ENCODE results near the gene CBL. TPM values are rescaled to one million over a fixed set of nuclear protein-coding genes. Genes with fewer than 3 reads are reported as not detected.
"Not testable (repeated sequence)": the region's sequence is repeated elsewhere in the genome, so short reads cannot be mapped to it uniquely, and the experiment has no call there.

CBL gene
- total RNA-seq, 2 experiments from 2014 or later = 27.0 to 27.5 TPM

- CTCF ChIA-PET = interaction anchor here (1.1 to 2.6 kb wide), 4 partner anchors 13 to 114 kb away, joined by 5 to 10 read pairs (median 8); no protein-coding TSS in a partner anchor
- Mint-ChIP-seq H3K27ac (no peak overlapping the region), H3K36me3 (ENCODE audit: low read depth) (peaks cover 3% of the 10 kb centered on the region), H3K4me1 (ENCODE audit: low read depth) (peaks cover 38% of the 10 kb centered on the region), H3K4me3 (no peak overlapping the region), H3K27me3 (no peaks in the 10 kb centered on the region), H3K9me3 (no peaks in the 10 kb centered on the region)
- POLR2A ChIA-PET = interaction anchor here (0.6 kb wide), 1 partner anchor 97 kb away, joined by 3 read pairs; no protein-coding TSS in a partner anchor
- no peak for ATAC-seq
- intact Hi-C loops (cut with micrococcal nuclease) = no loop called here
- no peak for TF ChIP-seq CTCF (IDR thresholded peaks at IDR 0.05)
- no peak for DNase-seq
These were observed 3.9 kb downstream of the CBL start for GRCh38 chr11:119210050-119210449.

GRCh38 chr11:119218141-119218878, 12.2 kb downstream of the CBL start:
- ATAC-seq = peak; percentile 99
- H3K4me3 Mint-ChIP-seq = no peak overlapping the region
- H3K27me3 Mint-ChIP-seq = no peaks in the 10 kb centered on the region
- no peak for TF ChIP-seq CTCF (IDR thresholded peaks at IDR 0.05)
- CTCF ChIA-PET = interaction anchor here (1.3 to 1.6 kb wide), 3 partner anchors 16 to 122 kb away, joined by 3 read pairs; no protein-coding TSS in a partner anchor
- peak; percentile 47 for DNase-seq
- intact Hi-C loops (cut with micrococcal nuclease) = no loop called here
- no peaks in the 10 kb centered on the region for H3K9me3 Mint-ChIP-seq
- POLR2A ChIA-PET = interaction anchor here (1.0 to 1.8 kb wide), 2 partner anchors 13 to 29 kb away, joined by 4 to 7 read pairs; partner anchors contain the start of gene CBL
- H3K27ac Mint-ChIP-seq = peak overlapping the region; percentile 43
- H3K36me3 Mint-ChIP-seq (ENCODE audit: low read depth) = peaks cover 5% of the 10 kb centered on the region
- H3K4me1 Mint-ChIP-seq (ENCODE audit: low read depth) = peaks cover 42% of the 10 kb centered on the region

- peaks cover 12% of the 10 kb centered on the region for H3K36me3 Mint-ChIP-seq (ENCODE audit: low read depth)
These were observed 16.2 kb downstream of the CBL start for GRCh38 chr11:119222308-119222707.

GRCh38 chr11:119222891-119223290, 16.8 kb downstream of the CBL start:
- CTCF ChIA-PET = interaction anchor here (1.2 to 2.4 kb wide), 2 partner anchors 17 to 43 kb away, joined by 3 to 7 read pairs; partner anchors contain the start of gene CBL
- no peak for ATAC-seq
- H3K36me3 Mint-ChIP-seq (ENCODE audit: low read depth) = peaks cover 14% of the 10 kb centered on the region
- DNase-seq = no peak
- intact Hi-C loops (cut with micrococcal nuclease) = no loop called here
- H3K4me1 Mint-ChIP-seq (ENCODE audit: low read depth) = peaks cover 52% of the 10 kb centered on the region
- H3K4me3 Mint-ChIP-seq = no peak overlapping the region
- H3K27me3 Mint-ChIP-seq = no peaks in the 10 kb centered on the region
- H3K9me3 Mint-ChIP-seq = no peaks in the 10 kb centered on the region
- H3K27ac Mint-ChIP-seq = no peak overlapping the region
- no peak for TF ChIP-seq CTCF (IDR thresholded peaks at IDR 0.05)
- POLR2A ChIA-PET = no interaction called here

More at GRCh38 chr11:119222308-119222707, 16.2 kb downstream of the CBL start:
- Mint-ChIP-seq H3K27me3 (no peaks in the 10 kb centered on the region), H3K9me3 (no peaks in the 10 kb centered on the region), H3K27ac (peak overlapping the region; percentile 39), H3K4me3 (no peak overlapping the region), H3K4me1 (ENCODE audit: low read depth) (peaks cover 52% of the 10 kb centered on the region)
- POLR2A ChIA-PET = no interaction called here
- intact Hi-C loops (cut with micrococcal nuclease) = no loop called here
- no peak for TF ChIP-seq CTCF (IDR thresholded peaks at IDR 0.05)
- DNase-seq (no peak), ATAC-seq (no peak)
- CTCF ChIA-PET = interaction anchor here (1.2 to 2.4 kb wide), 4 partner anchors 16 to 95 kb away, joined by 3 to 7 read pairs (median 3); partner anchors contain the start of gene CBL

DNA sequence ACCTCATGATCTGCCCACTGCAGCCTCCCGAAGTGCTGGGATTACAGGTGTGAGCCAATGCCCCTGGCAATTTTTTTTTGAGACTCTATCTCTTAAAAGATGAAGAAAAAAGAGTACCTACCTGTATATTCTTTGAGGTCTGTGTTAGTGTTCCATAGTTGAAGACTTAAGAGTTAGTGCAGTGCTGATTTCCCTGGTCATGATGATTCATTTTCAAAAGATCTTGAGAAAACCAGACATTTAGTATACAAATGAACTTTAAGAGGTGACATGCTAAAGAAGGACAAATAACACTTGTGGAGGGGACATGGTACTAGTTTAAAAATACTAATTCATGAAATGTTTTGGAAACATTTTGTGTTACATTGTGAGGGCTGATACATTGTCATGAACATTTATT, 17.7 kb downstream of the CBL start:
- intact Hi-C loops (cut with micrococcal nuclease) = no loop called here
- Mint-ChIP-seq H3K9me3 (no peaks in the 10 kb centered on the region), H3K27ac (peak overlapping the region; percentile 14), H3K27me3 (no peaks in the 10 kb centered on the region), H3K4me3 (no peak overlapping the region), H3K4me1 (ENCODE audit: low read depth) (peaks cover 53% of the 10 kb centered on the region), H3K36me3 (ENCODE audit: low read depth) (peaks cover 16% of the 10 kb centered on the region)
- DNase-seq (no peak), ATAC-seq (no peak)
- ChIA-PET CTCF (interaction anchor here (0.8 kb wide), 1 partner anchor 97 kb away, joined by 3 read pairs; no protein-coding TSS in a partner anchor), POLR2A (no interaction called here)
- no peak for TF ChIP-seq CTCF (IDR thresholded peaks at IDR 0.05)

DNA sequence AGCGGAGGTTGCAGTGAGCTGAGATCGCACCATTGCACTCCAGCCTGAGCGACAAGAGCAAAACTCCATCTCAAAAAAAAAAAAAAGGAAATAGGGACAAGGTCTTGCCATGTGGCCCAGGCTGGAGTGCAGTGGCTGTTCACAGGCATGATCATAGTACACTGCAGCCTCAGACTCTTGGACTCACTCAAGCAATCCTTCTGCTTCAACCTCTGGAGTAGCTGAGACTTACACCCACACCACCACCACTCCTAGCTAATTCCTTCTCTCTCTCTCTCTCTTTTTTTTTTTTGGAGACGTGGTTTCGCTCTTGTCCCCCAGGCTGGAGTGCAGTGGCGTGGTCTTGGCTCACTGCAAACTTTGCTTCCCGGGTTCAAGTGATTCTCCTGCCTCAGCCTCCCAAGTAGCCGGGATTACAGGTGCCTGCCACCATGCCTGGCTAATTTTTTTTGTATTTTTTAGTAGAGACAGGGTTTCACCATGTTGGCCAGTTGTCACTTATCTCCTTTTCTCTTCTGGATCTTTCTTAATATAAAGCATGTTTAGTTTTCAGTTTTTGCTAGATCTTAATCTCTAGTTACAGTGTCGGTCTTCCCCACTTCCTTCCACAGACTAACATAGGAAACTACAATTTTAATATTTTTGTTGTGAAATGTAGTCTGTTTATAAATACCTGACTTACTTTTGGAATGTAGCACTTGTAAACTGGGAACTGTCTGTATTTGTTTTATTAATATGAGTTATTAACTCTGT, 22.6 kb downstream of the CBL start:
- H3K4me3 Mint-ChIP-seq; CTCF ChIA-PET; H3K27me3 Mint-ChIP-seq; H3K9me3 Mint-ChIP-seq; DNase-seq; intact Hi-C loops (cut with micrococcal nuclease); ATAC-seq: not testable (repeated sequence)
- H3K27ac Mint-ChIP-seq = peak overlapping the region; percentile 15
- peaks cover 54% of the 10 kb centered on the region for H3K4me1 Mint-ChIP-seq (ENCODE audit: low read depth)
- POLR2A ChIA-PET = interaction anchor here (0.6 kb wide), 2 partner anchors 17 to 26 kb away, joined by 3 to 4 read pairs; no protein-coding TSS in a partner anchor
- H3K36me3 Mint-ChIP-seq (ENCODE audit: low read depth) = peaks cover 27% of the 10 kb centered on the region
